Activated CD8-positive, alpha-beta memory T cell treated with anti-CD3 and anti-CD28 coated beads, Interleukin-2, amount 50 U/mL, for 24 hours (primary cell): ENCODE measurements around the gene KLHL36.
A peak's percentile ranks its signal among the peaks of the same experiment; 100 is the strongest.
"Not testable (repeated sequence)": the region's sequence is repeated elsewhere in the genome, so short reads cannot be mapped to it uniquely, and the experiment has no call there.

Experiments used
- DNase-seq: peaks from one replicate; pipeline ENCODE4 v3.0.0-alpha.2; 2020; ENCODE audit errors: extremely low read depth

KLHL36 gene

DNA sequence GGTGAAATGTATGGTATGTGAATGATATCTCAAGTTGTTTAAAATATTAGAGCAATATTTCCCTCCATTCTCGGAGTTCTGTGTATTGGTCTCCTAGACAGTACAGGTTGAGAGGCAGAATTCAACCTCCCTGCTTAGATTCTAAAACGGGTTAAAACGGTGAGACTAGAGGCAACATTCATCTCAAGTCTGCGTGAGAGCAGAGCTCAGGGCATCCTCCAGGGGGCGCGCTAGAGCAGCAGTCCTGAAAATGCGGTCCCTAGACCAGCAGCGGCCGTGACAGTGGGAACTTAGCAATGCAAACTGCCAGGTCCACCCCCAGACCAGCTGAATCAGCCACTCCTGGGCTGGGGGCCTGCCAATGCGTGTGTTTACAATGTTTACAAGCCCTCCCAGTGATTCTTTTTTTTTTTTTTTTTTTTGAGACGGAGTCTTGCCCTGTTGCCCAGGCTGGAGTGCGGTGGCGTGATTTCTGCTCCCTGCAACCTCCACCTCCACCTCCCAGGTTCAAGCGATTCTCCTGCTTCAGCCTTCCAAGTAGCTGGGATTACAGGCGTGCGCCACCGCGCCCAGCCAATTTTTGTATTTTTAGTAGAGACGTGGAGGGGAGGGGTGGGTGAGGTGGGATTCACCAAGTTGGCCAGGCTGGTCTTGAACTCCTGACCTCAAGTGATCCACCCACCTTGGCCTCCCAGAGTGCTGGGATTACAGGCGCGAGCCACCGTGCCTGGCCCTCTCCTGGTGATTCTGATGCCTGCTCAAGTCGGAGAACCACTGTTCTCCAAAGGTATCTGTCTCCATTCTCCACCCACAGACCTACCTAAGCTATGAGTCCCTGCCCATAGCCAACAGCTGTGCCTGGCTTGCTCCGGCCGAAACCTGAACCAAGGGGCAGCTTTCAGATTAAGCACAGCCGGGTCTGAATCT lies 24.2 kb downstream of the KLHL36 start:
- DNase-seq, result peak; percentile 35

DNA sequence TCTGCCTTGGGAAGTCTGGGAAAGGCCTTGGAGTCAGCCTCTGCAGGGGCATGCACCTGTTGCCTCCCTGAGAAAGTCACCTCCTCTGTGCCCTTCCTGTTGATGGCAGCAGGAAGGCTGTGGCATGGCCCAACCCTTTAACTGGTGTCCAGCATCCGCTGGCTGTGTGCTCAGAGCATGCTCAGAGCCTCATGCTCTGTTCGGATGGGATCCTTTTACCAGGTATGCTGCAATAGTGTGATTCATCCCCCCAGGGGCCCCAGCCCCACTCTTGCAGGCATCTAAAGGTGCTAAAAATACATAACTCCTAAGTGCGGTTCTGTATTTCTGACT lies 24.9 kb downstream of the KLHL36 start:
- no peak for DNase-seq

DNA sequence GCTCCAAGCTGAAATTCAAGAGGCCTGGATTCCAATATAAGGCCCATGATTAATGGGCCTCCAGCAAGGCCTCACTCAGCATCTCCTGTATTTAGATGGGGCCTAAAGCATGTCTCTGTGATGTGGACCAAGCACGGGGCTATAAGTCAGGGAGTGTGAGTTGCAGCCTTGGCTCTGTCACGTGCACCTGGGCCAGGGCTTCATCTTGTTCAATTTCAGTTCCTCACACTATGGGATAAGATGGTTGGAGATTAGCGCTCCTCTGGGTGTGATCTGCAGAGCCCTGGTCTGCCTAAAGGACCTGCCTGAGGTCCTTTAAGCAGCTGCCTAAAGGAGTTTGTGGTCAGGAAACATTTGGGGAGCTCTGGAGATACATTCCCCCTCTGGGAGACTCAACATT lies 25.2 kb downstream of the KLHL36 start:
- no peak for DNase-seq

DNA sequence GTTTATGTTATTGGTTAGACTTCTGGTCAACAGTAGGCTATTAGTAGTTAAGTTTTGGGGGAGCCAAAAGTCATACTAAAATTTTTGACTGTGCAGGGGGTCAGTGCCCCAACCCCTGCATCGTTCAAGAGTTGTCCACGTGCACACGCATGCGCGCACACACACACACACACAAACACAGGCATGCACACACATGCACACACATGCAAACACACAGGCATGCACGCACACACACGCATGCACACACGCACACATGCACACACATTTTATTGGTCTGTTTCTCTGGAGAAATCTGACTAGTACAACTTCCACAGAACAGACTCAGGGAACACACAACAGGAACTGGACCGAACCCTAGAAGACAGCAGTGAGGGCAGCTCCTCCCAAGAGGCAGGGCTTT lies 27.1 kb downstream of the KLHL36 start:
- no peak for DNase-seq

DNA sequence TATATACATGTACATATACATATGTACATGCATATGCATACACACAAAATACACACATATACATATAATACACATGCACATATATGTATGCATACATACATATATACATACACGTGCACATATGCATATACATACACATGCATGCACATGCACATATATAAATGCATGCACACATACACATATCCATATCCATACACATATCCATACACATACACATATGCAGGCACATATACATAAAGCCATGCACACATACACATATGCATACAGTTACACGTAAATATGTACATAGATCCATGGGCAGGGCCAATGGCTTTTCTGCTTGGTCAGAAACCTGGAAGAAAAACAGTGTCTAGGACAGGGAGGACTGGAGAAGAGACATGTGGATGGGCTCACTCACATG lies 27.6 kb downstream of the KLHL36 start:
- DNase-seq, result no peak

DNA sequence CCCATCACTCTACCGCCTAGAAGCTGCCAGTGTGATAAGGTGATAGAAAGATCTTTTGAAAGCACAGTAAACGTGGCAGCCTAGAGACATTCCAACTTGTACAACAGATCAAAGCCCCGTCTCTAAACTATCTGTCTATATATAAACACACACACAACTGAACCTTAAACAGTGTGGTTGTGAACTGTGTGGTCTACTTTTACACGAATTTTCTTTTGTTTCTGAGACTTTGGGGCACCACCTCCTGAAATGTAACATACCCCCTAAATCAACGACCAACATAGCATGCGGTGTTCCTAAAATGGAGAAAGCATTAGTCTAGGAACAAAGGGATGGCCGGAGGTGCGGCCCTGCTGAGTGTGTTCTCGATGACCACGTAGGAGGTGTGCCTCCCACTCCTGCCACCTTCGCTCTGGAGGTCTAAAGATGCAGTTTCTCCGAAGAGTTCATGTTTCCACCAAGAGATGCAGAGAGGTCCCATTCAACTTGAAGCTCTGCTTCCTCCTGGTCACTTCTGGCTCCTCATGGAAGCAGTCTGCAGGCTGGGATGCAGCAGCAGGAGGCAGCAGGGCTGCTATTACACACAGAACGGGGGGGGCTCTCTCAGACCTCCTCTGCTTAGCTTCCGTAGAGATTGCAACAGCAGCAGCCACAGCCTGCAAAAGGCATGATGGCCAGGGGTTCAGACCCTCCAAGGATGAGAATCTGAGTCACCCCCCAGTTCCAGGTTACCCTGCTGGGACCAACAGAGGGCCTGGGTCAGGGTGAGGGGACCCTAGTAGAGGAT lies 28.9 kb downstream of the KLHL36 start:
- no peak for DNase-seq

DNA sequence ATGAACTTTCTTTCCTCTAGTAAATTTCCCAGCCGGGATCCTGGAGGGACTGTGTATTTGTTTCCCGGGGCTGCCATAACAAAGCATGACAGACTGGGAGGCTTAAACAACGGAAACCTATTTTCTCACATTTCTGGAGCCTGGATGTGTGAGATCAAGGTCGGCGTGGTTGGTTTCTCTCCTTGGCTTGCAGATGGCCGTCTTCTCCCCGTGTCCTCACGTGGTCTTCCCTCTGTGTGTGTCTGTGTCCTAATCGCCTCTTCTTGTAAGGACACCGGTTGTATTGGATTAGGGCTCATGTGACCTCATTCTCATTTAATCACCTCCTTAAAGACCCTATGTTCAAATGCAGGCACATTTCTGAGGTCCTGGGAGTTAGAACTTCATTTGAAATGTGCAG lies 29.5 kb downstream of the KLHL36 start:
- no peak for DNase-seq

DNA sequence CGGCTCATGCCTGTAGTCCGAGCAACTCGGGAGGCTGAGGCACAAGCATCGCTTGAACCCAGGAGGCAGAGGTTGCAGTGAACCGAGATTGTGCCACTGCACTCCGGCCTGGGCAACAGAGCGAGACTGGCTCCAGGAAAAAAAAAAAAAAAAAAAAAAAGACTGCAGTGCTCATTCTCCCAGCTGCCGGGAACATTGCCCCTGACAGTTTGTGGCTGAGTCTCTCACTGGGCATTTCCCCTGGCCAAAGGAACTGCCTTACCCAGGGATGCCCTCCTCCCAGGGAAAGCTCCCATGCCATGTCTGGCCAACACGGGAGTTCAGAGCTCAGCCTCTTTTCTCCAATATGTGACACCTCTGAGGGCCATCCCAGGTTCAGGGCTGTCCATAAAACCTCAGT lies 30.2 kb downstream of the KLHL36 start:
- no peak for DNase-seq

DNA sequence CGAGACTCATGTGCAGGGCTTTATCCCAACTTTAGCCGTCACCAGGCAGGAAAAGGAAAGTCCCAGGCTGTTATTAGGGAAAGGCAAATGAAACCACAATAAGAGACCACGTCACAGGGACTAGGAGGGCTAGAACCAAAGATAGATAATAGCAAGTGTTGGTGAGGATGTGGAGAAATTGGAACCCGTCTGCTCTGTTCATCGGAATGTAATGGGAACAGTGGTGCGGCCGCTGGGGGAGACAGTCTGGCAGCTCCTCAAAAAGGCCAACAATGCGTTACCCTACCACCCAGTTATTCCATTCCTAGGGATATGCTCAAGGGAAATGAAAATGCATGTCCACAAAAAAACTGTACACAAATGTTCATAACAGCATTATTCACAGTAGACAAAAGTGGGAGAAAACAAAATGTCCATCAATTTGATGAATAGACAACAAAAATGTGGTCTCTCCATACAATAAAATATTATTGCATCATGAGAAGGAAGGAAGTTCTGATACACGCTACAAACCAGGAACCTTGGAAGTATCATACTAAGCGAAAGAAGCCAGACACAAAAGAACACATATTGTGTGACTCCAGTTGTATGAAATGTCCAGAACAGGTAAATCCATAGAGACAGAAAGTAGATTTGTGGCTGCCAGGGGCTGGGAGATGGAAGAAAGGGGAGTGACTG lies 32.0 kb downstream of the KLHL36 start:
- no peak for DNase-seq

DNA sequence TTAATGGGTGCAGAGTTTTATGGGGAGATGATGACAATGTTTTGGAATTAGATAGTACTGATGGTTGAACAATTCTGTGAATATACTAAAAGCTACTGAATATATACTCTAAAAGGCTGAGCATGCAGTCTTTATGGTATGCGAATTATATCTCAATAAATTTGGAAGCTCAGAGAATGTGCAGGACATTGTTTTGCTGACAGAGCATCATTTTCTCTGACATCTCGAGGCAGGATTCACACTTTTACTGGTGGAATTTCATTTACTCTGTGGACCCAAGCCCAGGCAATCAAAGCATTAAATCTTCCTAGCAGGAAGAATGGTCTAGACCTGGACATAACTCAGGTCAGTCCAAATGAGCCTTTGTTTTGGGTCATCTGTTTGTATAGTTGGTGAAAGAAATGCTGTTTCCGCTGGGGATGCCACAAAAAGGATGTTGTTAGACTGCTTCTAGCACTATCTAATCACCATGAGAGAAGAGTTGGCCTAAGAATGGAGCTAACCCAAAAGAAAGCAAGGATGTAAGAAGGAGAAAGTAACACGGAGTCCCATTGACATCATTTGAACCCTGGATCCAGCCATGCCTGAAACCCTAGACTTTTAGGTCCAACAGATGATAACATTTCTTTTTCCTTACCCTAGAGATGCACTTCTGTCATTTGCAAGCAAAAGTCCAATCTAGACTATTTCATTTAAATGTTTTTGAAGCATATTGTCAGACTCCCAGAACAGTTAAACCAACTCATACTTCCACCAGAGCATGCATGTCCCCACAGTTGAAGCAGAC lies 32.7 kb downstream of the KLHL36 start:
- no peak for DNase-seq

DNA sequence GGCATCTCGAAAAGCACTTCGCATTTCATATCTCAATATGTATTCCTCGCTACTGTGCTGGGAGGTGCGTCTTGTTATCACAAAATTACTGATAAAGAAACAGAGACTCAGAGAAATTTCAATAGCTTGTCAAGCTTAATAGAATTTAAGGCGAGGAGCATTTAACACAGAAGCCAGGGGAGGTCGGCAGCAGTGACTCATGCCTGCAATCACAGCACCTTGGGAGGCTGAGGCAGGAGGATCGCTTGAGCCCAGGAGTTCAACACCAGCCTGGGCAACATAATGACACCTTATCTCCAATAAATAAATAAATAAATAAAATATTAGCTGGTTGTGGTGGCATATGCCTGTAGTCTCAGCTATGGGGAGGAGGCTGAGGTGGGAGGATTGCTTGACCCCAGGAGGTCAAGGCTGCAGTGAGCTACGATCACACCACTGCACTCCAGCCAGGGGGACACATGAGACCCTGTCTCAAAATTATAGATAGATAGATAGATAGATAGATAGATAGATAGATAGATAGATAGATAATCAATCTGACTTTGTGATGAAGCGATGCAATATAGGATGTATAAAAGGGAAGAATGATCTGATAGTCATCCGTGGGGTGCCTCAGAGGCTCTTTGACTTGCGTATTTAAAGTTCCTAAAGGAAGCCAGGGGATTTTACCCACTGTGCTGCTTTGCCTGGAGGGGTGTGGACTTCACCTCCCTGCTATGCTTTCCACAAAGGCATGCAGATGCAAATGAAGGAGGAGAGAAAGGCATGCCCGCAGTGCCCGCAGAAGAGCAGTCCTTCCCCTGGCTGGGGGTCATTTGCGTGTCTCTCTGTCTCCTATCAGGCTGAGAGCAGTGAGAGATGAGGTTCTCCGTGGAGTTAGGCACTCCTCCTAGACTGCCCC lies 35.6 kb downstream of the KLHL36 start:
- no peak for DNase-seq

DNA sequence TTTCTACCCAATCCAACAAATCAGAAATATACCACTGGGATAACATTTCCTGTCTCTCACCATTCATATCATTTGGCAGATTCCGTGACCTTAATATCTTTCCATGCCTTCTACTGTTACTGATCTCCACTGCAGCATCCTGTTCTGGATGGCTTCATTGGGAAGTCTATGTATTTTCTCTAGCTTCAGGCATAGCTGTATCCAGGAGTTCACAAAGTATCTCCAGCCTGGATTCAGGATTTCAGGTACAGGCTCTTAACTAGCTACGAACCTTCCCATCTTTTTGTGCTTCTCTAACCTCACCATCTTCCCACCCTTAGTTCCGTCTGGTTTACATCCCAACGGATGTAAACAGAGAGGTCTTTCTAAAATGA lies 36.3 kb downstream of the KLHL36 start:
- no peak for DNase-seq

DNA sequence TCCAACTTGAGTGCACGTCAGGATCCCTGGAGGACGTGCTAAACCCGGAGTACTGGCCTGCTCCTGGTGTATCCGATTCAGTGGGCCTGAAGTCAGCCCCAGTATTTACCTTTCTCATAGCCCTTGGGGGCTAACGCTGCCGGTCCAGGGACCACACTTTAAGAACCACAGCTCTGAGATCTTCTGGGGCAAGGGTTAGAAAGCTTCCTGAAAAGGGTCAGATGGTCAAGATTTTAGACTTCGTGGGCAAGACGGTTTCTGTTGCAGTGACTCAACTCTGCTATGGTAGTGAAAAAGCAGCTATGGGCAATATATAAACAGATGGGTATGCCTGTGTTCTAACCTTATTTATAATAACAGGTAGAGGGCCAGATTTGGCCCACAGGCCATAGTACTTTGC lies 36.9 kb downstream of the KLHL36 start:
- DNase-seq, result no peak

DNA sequence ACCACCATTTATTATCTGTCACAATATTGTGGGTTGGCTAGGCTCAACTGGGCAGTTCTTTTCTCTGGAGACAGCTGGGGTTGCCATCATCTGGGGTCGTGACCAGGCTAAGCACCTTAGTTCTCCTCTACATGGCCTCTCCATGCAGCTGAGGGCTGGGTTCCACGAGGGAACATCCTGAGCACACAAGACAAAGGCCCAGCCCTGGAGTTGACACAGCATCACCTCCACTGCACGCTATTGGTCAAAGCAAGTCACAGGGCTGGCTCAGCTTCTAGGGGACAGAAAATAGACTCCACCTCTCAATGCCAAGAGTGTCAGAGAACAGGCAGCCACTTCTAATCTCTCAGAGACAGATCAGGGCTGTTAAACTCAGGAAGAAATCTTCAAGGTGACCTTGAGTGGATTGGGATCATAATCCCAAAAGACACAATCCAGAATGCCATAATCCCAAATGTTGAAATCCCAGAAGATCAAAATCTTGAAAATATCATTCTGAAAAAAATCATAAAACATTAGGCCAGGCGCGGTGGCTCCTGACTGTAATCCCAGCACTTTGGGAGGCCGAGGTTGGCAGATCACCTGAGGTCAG lies 38.5 kb downstream of the KLHL36 start:
- no peak for DNase-seq

DNA sequence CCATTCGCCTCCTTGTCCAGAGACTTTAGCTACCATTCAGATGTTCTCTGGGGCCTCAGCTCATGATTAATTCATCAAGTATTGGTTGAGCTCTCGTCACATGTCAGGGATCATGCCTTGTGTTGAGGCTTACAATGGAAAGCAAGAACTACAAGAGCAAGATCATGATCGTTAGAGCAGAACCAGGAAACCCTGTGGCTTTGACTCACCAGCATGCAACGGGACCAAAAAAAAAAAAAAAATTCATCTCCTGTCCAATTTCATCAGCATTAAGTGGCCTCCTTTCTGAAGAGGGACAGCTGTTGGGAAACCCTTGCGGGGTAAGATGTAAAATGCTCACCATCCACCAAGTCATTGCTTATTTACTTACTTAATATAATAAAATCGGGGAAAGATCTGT lies 39.4 kb downstream of the KLHL36 start:
- DNase-seq, result no peak

DNA sequence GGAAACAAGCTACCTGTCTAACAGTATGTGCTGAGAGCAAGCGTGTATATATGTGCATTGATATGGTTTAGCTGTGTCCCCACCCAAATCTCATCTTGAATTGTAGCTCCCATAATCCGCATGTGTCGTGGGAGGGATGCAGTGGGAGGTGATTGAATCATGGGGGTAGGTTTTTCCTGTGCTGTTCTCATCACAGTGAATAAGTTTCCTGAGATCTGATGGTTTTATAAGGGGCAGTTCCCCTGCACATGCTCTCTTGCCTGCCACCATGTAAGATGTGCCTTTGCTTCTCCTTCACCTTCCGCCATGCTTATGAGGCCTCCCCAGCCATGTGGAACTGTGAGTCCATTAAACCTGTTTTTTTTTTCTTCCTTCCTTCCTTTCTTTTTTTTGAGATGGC lies 39.9 kb downstream of the KLHL36 start:
- DNase-seq, result not testable (repeated sequence)

DNA sequence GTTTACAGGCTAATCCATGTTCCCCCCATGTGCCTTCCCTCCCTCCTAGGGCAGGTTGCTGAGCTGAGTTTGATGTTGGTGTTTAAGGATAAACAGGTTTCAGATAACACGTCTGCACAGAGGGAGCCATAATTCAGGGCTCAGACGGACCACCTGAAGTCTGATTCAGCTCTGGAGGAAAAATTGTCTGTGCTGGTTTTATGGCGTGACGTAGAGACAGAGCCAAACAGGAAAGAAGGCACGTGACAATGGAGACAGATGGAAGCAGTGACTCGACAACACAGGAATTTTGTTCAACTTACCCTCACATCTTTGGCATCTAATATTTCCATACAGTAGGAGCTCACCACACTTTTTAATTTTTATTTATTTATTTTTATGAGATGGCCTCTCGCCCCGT lies 40.8 kb downstream of the KLHL36 start:
- no peak for DNase-seq

DNA sequence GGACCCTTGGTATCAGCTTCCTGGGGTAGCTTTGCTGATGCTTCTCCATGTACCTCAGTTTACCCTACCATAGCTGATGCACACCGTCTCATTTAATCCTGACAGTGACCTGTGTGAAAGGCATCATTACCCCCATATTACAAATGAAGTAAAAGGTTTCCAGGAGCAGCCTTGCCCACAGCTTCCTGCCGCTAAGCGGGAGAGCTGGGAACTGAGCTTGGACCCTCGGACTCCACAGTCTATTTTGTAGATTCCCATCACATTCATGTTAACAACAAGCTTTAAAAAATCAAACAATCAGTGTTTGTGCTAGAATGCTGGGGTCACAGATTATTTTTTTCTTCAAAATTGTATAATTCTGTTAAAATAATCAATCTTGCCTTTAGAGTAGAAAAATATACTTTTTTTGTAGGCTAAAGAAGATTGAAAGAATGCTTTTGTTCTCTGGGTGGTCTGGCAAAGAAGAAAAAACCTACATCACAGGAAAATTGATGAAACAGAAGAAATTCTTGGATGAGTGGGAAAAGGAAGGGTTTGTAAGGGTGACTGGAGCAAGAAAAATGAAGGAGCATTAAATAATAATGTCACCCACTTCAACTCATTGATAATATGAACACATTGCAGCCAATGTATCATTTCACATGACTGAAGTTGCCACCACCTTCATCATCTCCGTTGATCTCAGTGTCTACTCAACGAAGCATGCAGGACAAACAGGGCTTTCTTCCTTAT lies 41.9 kb downstream of the KLHL36 start:
- no peak for DNase-seq

DNA sequence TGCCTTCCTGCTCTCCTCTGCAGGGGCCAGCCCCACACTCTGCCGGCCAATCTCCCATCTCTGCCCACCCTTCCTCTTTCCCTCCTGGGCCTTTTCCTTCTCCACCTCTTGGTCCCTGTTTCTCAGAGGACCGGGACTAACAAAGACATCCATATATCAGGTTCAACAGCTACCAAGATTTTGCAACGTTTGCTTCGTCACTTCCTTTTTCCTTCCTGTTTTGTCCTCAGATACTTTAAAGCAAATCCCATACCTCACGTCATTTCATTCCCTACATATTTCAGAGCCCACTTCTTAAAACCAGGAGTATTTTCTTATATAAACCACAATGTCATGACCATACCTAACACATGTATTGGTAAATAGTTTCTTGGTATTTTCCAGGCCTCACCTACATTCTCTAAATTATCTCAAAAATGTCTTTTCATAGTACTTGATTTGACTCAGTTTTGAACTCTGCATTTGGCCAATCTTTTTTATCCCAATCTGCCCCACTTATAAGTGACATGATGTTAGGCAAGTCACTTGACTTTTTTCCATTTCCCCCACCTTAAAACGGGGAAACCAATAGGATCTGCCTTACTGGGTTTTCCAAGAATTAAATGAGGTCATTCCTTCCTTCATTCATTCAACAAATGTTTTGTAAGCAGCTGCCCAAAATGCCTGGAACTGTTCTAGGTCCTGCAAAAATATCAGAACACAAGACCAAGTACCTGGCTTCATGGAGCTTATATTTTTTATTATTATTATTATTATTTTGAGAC lies 44.3 kb downstream of the KLHL36 start:
- no peak for DNase-seq
